HepG2 (cell line): ENCODE measurements around the gene PTPA. TPM values are rescaled to one million over a fixed set of nuclear protein-coding genes. Genes with fewer than 3 reads are reported as not detected.
A peak's percentile ranks its signal among the peaks of the same experiment; 100 is the strongest.

ENCODE experiments used
- ATF5 ChIP-seq: sonication (generic); formaldehyde crosslinking; IDR thresholded peaks from 2 replicates; pipeline ENCODE4 v1.4.0; 2020; ENCODE audit warnings: mild to moderate bottlenecking, low read depth, missing genetic modification reagents
- FOXA3 ChIP-seq: IDR thresholded peaks from 2 replicates; pipeline ENCODE4 v1.6.1; 2016; ENCODE audit warnings: missing genetic modification reagents, missing compliant biosample characterization
- KDM5B ChIP-seq: sonication (generic); formaldehyde crosslinking; IDR thresholded peaks from 2 replicates; pipeline ENCODE4 v1.4.0; 2020; ENCODE audit warnings: missing genetic modification reagents, mild to moderate bottlenecking, borderline replicate concordance
- MAFF ChIP-seq: IDR thresholded peaks from 2 replicates; pipeline ENCODE4 v1.6.1; 2011; ENCODE audit warnings: low read depth, low read length, improper control_type of control experiment
- MIXL1 ChIP-seq: IDR thresholded peaks from 2 replicates; pipeline ENCODE4 v1.6.1; 2016
- NFE2L2 ChIP-seq: fragments of 150-350 bp; IDR thresholded peaks from 2 replicates; pipeline ENCODE4 v1.6.1; 2014; ENCODE audit warnings: low read length
- SNAPC2 ChIP-seq: sonication (generic); formaldehyde crosslinking; IDR thresholded peaks from 2 replicates; pipeline ENCODE4 v1.8.1; 2022; ENCODE audit warnings: mild to moderate bottlenecking, missing genetic modification reagents
- SRSF1 ChIP-seq: fragments of 200-400 bp; formaldehyde crosslinking; optimal IDR thresholded peaks from 2 replicates; pipeline ENCODE3; 2017; ENCODE audit warnings: mild to moderate bottlenecking, low read depth, low read length, moderate library complexity
- ZKSCAN8 ChIP-seq: IDR thresholded peaks from 2 replicates; pipeline ENCODE4 v1.6.1; 2016; ENCODE audit warnings: borderline replicate concordance, missing genetic modification reagents, missing compliant biosample characterization
- ZMYM4 ChIP-seq: sonication (generic); formaldehyde crosslinking; IDR thresholded peaks from 2 replicates; pipeline ENCODE4 v1.8.1; 2023; ENCODE audit warnings: mild to moderate bottlenecking, missing genetic modification reagents
- ZNF567 ChIP-seq: sonication (generic); formaldehyde crosslinking; IDR thresholded peaks from 2 replicates; pipeline ENCODE4 v1.8.1; 2023; ENCODE audit warnings: mild to moderate bottlenecking, missing genetic modification reagents, borderline replicate concordance
- polyA plus RNA-seq, 8 experiments: library from polyadenylated mRNA; depleted of rRNA in 3 of 8; stranded (reverse) in 7 of 8; unstranded in 1 of 8; fragments of >200 nt; fragmentation: Illumina TruSeq in 4 of 8; extraction: Trizol in 4 of 8; gene quantifications; 2 replicates each; pipeline versions ENCODE4 v1.2.1 to v1.2.3, GENCODE V29; 2011 to 2016; ENCODE audit warnings: low read depth in 4 of 8, missing spikeins in 1 of 8, mixed read lengths in 1 of 8; ENCODE audit not compliant: insufficient read depth in 1 of 8
- total RNA-seq, 5 experiments: library from RNA; depleted of rRNA; stranded (reverse); fragments of >200 nt; fragmentation: Illumina TruSeq; extraction: Trizol; gene quantifications; 2 replicates each; pipeline ENCODE4 v1.2.3, GENCODE V29; 2016; ENCODE audit warnings: low read depth in 1 of 5
- TF ChIP-seq, protein P1 (sequence below): sonication (generic); formaldehyde crosslinking; IDR thresholded peaks from 2 replicates; pipeline ENCODE4 v1.4.0; 2020; ENCODE audit warnings: missing genetic modification reagents, borderline replicate concordance
- TF ChIP-seq, protein P2 (sequence below): sonication (generic); formaldehyde crosslinking; IDR thresholded peaks from 2 replicates; pipeline ENCODE4 v1.5.0; 2020; ENCODE audit warnings: mild to moderate bottlenecking, missing genetic modification reagents
- TF ChIP-seq, protein P3 (sequence below): sonication (generic); formaldehyde crosslinking; conservative IDR thresholded peaks from 2 replicates; pipeline ENCODE4 v1.8.0; 2022; ENCODE audit warnings: mild to moderate bottlenecking, moderate library complexity, missing genetic modification reagents
- TF ChIP-seq, protein P4 (sequence below): sonication (generic); formaldehyde crosslinking; IDR thresholded peaks from 2 replicates; pipeline ENCODE4 v1.4.0; 2020; ENCODE audit warnings: missing genetic modification reagents
- TF ChIP-seq, protein P5 (sequence below), 2 experiments: sonication (generic) in 1 of 2; formaldehyde crosslinking in 1 of 2; IDR thresholded peaks; 2 replicates each; pipeline versions ENCODE4 v1.4.0 to v1.6.1; 2018 to 2020; ENCODE audit warnings: missing genetic modification reagents in 2 of 2, borderline replicate concordance in 1 of 2, low read depth in 1 of 2, mild to moderate bottlenecking in 1 of 2, missing biosample characterization in 1 of 2

PTPA gene
- total and polyA plus RNA-seq, 2 of the 13 experiments (the other 11 are each of a cell fraction or from before 2014, with no cell fraction given): 79.3 to 105 TPM

DNA sequence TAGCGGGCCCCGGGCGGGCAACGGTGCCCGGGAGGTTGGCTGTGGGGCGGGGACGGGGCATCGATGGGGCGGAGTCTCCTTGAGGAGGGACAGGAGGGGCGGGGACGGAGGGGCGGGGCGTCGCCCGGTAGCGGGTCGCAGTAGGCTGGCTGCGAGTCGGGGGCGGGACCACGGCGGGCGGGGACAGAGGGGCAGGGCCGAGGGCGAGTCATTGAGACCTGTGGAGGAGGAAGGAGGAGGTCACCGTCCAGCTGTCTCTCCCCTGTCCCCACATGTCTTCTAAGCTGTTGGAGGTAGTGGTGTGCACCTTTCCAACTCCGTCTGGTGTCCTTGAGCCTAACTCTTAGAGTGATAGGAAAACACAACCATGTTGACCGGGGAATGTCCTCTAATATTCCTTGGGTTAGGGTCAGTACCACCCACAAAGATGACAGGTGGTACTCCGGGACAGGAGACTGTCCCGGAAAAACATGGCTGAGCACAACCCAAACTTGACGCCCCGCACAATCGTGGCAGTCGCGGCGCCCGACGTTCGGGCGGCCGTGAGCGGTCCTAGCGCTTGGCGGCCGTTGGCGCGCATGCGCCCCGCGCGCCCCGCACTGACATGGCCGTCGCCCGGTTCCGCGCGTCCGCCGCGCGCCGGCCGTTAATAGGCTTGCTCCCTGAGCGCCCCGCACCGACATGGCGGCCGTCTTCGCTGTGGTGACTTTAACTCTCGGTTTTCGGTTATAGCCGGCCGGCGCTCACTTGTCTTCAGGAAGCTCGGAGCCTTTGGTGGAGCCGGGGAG is at the start of gene PTPA, which contains the start of gene CRAT (continued):
- TF ChIP-seq, protein P1, sequence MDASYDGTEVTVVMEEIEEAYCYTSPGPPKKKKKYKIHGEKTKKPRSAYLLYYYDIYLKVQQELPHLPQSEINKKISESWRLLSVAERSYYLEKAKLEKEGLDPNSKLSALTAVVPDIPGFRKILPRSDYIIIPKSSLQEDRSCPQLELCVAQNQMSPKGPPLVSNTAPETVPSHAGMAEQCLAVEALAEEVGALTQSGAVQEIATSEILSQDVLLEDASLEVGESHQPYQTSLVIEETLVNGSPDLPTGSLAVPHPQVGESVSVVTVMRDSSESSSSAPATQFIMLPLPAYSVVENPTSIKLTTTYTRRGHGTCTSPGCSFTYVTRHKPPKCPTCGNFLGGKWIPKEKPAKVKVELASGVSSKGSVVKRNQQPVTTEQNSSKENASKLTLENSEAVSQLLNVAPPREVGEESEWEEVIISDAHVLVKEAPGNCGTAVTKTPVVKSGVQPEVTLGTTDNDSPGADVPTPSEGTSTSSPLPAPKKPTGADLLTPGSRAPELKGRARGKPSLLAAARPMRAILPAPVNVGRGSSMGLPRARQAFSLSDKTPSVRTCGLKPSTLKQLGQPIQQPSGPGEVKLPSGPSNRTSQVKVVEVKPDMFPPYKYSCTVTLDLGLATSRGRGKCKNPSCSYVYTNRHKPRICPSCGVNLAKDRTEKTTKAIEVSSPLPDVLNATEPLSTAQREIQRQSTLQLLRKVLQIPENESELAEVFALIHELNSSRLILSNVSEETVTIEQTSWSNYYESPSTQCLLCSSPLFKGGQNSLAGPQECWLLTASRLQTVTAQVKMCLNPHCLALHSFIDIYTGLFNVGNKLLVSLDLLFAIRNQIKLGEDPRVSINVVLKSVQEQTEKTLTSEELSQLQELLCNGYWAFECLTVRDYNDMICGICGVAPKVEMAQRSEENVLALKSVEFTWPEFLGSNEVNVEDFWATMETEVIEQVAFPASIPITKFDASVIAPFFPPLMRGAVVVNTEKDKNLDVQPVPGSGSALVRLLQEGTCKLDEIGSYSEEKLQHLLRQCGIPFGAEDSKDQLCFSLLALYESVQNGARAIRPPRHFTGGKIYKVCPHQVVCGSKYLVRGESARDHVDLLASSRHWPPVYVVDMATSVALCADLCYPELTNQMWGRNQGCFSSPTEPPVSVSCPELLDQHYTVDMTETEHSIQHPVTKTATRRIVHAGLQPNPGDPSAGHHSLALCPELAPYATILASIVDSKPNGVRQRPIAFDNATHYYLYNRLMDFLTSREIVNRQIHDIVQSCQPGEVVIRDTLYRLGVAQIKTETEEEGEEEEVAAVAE (CRISPR knock-in tag): no peak
- TF ChIP-seq, protein P2, sequence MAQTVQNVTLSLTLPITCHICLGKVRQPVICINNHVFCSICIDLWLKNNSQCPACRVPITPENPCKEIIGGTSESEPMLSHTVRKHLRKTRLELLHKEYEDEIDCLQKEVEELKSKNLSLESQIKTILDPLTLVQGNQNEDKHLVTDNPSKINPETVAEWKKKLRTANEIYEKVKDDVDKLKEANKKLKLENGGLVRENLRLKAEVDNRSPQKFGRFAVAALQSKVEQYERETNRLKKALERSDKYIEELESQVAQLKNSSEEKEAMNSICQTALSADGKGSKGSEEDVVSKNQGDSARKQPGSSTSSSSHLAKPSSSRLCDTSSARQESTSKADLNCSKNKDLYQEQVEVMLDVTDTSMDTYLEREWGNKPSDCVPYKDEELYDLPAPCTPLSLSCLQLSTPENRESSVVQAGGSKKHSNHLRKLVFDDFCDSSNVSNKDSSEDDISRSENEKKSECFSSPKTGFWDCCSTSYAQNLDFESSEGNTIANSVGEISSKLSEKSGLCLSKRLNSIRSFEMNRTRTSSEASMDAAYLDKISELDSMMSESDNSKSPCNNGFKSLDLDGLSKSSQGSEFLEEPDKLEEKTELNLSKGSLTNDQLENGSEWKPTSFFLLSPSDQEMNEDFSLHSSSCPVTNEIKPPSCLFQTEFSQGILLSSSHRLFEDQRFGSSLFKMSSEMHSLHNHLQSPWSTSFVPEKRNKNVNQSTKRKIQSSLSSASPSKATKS (CRISPR knock-in tag): no peak
- TF ChIP-seq FOXA3 (CRISPR knock-in tag) (no peak; the same call in 1 of the 2 replicates), MAFF (no peak), ZNF567 (CRISPR knock-in tag) (peak; percentile 72; the same call in 1 of the 2 replicates), KDM5B (CRISPR knock-in tag) (0 out of 2 replicates have a peak, but pooled peaks have one; percentile 2), NFE2L2 (no peak), ZMYM4 (CRISPR knock-in tag) (peak; percentile 30), SNAPC2 (CRISPR knock-in tag) (no peak), SRSF1 (no peak), ATF5 (no peak), MIXL1 (CRISPR knock-in tag) (no peak), ZKSCAN8 (no peak)
- TF ChIP-seq, protein P3, sequence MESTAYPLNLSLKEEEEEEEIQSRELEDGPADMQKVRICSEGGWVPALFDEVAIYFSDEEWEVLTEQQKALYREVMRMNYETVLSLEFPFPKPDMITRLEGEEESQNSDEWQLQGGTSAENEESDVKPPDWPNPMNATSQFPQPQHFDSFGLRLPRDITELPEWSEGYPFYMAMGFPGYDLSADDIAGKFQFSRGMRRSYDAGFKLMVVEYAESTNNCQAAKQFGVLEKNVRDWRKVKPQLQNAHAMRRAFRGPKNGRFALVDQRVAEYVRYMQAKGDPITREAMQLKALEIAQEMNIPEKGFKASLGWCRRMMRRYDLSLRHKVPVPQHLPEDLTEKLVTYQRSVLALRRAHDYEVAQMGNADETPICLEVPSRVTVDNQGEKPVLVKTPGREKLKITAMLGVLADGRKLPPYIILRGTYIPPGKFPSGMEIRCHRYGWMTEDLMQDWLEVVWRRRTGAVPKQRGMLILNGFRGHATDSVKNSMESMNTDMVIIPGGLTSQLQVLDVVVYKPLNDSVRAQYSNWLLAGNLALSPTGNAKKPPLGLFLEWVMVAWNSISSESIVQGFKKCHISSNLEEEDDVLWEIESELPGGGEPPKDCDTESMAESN (CRISPR knock-in tag): peak; percentile 12
- TF ChIP-seq, protein P4, sequence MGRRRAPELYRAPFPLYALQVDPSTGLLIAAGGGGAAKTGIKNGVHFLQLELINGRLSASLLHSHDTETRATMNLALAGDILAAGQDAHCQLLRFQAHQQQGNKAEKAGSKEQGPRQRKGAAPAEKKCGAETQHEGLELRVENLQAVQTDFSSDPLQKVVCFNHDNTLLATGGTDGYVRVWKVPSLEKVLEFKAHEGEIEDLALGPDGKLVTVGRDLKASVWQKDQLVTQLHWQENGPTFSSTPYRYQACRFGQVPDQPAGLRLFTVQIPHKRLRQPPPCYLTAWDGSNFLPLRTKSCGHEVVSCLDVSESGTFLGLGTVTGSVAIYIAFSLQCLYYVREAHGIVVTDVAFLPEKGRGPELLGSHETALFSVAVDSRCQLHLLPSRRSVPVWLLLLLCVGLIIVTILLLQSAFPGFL (CRISPR knock-in tag): no peak
- TF ChIP-seq, protein P5, sequence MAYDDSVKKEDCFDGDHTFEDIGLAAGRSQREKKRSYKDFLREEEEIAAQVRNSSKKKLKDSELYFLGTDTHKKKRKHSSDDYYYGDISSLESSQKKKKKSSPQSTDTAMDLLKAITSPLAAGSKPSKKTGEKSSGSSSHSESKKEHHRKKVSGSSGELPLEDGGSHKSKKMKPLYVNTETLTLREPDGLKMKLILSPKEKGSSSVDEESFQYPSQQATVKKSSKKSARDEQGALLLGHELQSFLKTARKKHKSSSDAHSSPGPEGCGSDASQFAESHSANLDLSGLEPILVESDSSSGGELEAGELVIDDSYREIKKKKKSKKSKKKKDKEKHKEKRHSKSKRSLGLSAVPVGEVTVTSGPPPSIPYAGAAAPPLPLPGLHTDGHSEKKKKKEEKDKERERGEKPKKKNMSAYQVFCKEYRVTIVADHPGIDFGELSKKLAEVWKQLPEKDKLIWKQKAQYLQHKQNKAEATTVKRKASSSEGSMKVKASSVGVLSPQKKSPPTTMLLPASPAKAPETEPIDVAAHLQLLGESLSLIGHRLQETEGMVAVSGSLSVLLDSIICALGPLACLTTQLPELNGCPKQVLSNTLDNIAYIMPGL (CRISPR knock-in tag; IDR thresholded peaks at IDR 0.05; ENCODE audit: borderline replicate concordance in 1 of 2, low read depth in 1 of 2): peak in 1 of 2 experiments; percentile 64; a peak in 2 of 4 replicates
